ENCODE measurements around the gene LZTS2. TPM values are rescaled to one million over a fixed set of nuclear protein-coding genes. Genes with fewer than 3 reads are reported as not detected.

LZTS2 gene
- total and polyA plus RNA-seq, 2 of the 8 experiments (the other 6 are each of a cell fraction or from before 2014, with no cell fraction given), result 75.7 to 99.5 TPM

DNA sequence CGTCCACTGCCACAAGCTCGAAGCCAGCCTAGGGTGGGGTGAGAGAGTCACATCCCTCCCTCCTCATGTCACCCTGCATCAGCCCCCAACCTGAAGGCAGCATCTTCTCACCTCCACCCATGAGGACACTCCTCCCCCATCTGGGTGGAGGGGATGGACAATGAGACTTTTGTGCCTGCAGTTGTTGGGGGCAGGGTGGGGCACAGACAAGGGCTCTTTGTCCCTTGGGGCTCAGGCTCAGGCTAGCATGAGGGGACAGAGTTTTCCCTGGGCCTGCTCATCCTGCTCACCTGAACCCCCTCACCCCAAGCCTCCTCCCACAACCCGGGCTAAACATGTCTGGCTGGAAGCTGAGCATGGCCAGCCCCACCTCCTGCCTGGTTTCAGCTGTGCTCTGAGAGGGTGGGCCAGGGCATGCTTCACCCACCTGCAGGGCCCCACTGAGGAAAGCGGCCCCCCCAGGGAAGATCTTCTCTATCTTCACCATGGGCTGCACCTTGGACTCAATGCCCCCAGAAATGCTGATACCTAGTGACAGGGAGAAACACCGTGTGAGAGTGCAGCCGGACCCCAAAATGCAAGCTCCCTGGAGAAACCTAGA is 9.3 kb downstream of the LZTS2 start:
- Histone ChIP-seq H4K5ac (ENCODE audit: insufficient read length, low read depth, low read length) (no peak overlapping the region), H3K9ac (replicated peaks in 1 of 4; ENCODE audit: extremely low read depth in 1 of 4, low read depth in 3 of 4, low read length in 3 of 4) (no peak overlapping the region), H2AK5ac (ENCODE audit: low read depth, low read length) (0 out of 2 replicates have a peak overlapping the region, but pooled peaks have one; percentile 75), H2BK120ac (replicated peaks; ENCODE audit: low read depth, low read length) (no peak overlapping the region), H3K79me2 (ENCODE audit: control insufficient read depth in 1 of 2, insufficient read depth in 2 of 2, low read length in 2 of 2) (no peaks in the 10 kb centered on the region), H3K27me3 (replicated peaks in 1 of 4; ENCODE audit: control insufficient read depth in 3 of 4, extremely low read depth in 1 of 4, insufficient read depth in 3 of 4, low read length in 3 of 4) (no peaks in the 10 kb centered on the region), H2BK15ac (ENCODE audit: low read length) (no peak overlapping the region), H2BK12ac (ENCODE audit: low read depth, low read length) (no peak overlapping the region), H2BK5ac (ENCODE audit: low read depth, low read length) (no peak overlapping the region), H4K20me1 (replicated peaks in 1 of 2; ENCODE audit: control insufficient read depth in 1 of 2, insufficient read depth in 2 of 2, low read length in 2 of 2) (peaks cover 2 to 13% of the 10 kb centered on the region in 2 experiments), H3K56ac (replicated peaks; ENCODE audit: insufficient read length, low read depth, low read length) (no peak overlapping the region), H3K79me1 (ENCODE audit: low read depth, low read length) (peaks cover 3% of the 10 kb centered on the region; the same call in 1 of the 2 replicates), H3K4me2 (ENCODE audit: insufficient read depth in 1 of 2, low read depth in 2 of 2, low read length in 2 of 2) (no peak overlapping the region), H3K4ac (replicated peaks; ENCODE audit: insufficient read length, low read depth, low read length) (no peak overlapping the region), H4K91ac (replicated peaks; ENCODE audit: insufficient read length, low read length) (peak overlapping the region; percentile 35), H2BK20ac (ENCODE audit: low read length) (no peak overlapping the region), H2AFZ (ENCODE audit: low read length) (no peak overlapping the region), H4K8ac (ENCODE audit: extremely low read depth, insufficient read depth, low read length) (no peak overlapping the region), H3K23ac (ENCODE audit: insufficient read length) (no peak overlapping the region), H3K4me1 (replicated peaks in 1 of 4; ENCODE audit: control insufficient read depth in 3 of 4, insufficient read depth in 4 of 4, low read length in 3 of 4) (peaks cover 0 to 12% (median 7%) of the 10 kb centered on the region in 4 experiments; a peak in 4 of 7 replicates), H3K36me3 (ENCODE audit: control insufficient read depth in 2 of 4, insufficient read depth in 4 of 4, low read length in 3 of 4) (peaks cover 9 to 34% (median 20%) of the 10 kb centered on the region in 4 experiments; a peak in 6 of 8 replicates), H3K23me2 (ENCODE audit: low read depth, low read length) (no peaks in the 10 kb centered on the region), H3K18ac (ENCODE audit: extremely low read depth, low read length) (no peak overlapping the region; the same call in 1 of the 2 replicates), H3K27ac (ENCODE audit: low read depth, low read length) (no peak overlapping the region), H3K14ac (ENCODE audit: insufficient read length) (no peak overlapping the region), H3K9me3 (ENCODE audit: insufficient read depth in 2 of 2, low read depth in 1 of 2, low read length in 1 of 2) (no peaks in the 10 kb centered on the region), H3K4me3 (ENCODE audit: extremely low read depth in 1 of 4, insufficient read depth in 2 of 4, low read depth in 3 of 4, low read length in 4 of 4) (no peak overlapping the region)
- DNase-seq (ENCODE audit: low read depth in 1 of 2, low spot score in 2 of 2) (no peak), FAIRE-seq (no peak)
- POLR2A ChIA-PET (ENCODE audit: partially characterized antibody), result interaction anchor here (1.8 to 7.5 kb wide), 2 partner anchors 11 to 19 kb away, joined by 8 to 143 read pairs; partner anchors contain the start of gene LZTS2
- WGBS, 2 experiments (ENCODE audit: extremely low coverage in 1 of 2, insufficient coverage in 1 of 2, insufficient read length in 1 of 2, insufficient replicate concordance in 2 of 2, low coverage in 1 of 2, low lambda C conversion rate in 2 of 2, missing lambda C conversion rate in 1 of 2), result 93% methylated on average over 6 of the region's 6 CpGs; no CpG with 5 or more reads in 1 of the 2 experiments
- CTCF ChIA-PET (ENCODE audit: partially characterized antibody), result interaction anchor here (0.5 to 26.8 kb wide), 8 partner anchors 8 to 223 kb away, joined by 3 to 464 read pairs (median 10); partner anchors contain the start of genes LZTS2, MRPL43, PDZD7 and SFXN3
- TF ChIP-seq POU5F1 (IDR thresholded peaks at IDR 0.05; ENCODE audit: low read depth, low read length), result no peak
- TF ChIP-seq NRF1 (IDR thresholded peaks at IDR 0.05; ENCODE audit: low read depth, low read length), result no peak
- TF ChIP-seq BACH1 (IDR thresholded peaks at IDR 0.05; ENCODE audit: low read length), result no peak
- TF ChIP-seq SP1 (IDR thresholded peaks at IDR 0.05; ENCODE audit: low read depth, low read length), result no peak
- TF ChIP-seq SIRT6 (IDR thresholded peaks at IDR 0.05; ENCODE audit: low read length), result no peak
- no peak for TF ChIP-seq CTBP2 (IDR thresholded peaks at IDR 0.05; ENCODE audit: borderline replicate concordance, insufficient read depth, insufficient read length, low read length)
- TF ChIP-seq, protein P1, sequence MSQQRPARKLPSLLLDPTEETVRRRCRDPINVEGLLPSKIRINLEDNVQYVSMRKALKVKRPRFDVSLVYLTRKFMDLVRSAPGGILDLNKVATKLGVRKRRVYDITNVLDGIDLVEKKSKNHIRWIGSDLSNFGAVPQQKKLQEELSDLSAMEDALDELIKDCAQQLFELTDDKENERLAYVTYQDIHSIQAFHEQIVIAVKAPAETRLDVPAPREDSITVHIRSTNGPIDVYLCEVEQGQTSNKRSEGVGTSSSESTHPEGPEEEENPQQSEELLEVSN (IDR thresholded peaks at IDR 0.05), result no peak
- TF ChIP-seq KDM4A (IDR thresholded peaks at IDR 0.05; ENCODE audit: low read depth, low read length, severe bottlenecking), result no peak
- no peak for TF ChIP-seq SRF (IDR thresholded peaks at IDR 0.05; ENCODE audit: low read depth, low read length)
- TF ChIP-seq EZH2 (IDR thresholded peaks at IDR 0.05; ENCODE audit: low read depth, low read length, severe bottlenecking), result no peak
- TF ChIP-seq MAX (IDR thresholded peaks at IDR 0.05), result no peak
- no peak for TF ChIP-seq MAFK (IDR thresholded peaks at IDR 0.05; ENCODE audit: low read depth, low read length)
